ENCODE results near the gene AOX1.
"Not testable (repeated sequence)": the region's sequence is repeated elsewhere in the genome, so short reads cannot be mapped to it uniquely, and the experiment has no call there.

The AOX1 gene

GRCh38 chr2:200585730-200586643 lies at the start of gene AOX1:
AOX1 (plus strand) TSS chr2:200586014; CDS start chr2:200586109, 95 bp downstream.
- no peak for FAIRE-seq
- DNase-seq (ENCODE audit: low spot score) = no peak

GRCh38 chr2:200538139-200538538 lies 47.7 kb upstream of the AOX1 start:
- DNase-seq (ENCODE audit: low spot score) (no peak), FAIRE-seq (no peak)

DNA sequence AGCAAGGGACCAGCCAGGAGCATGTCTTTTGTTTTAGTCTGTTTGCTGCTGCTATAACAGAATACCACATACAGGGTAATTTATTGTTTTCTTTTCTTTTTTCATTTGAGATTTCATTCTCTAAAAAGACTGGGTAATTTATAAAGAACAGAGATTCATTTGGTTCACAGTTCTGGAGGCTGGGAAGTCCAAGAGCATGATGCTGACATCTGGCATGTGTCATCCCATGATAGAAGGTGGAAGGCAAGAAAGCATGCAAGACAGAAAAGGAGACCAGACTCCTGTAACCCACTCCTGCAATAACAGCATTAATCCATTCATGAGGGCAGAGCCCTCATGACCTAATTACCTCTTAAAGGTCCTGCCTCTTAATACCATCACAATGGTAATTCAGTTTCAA lies 45.0 kb upstream of the AOX1 start:
- DNase-seq (ENCODE audit: low spot score) (no peak), FAIRE-seq (no peak)

GRCh38 chr2:200566596-200566995 lies 19.2 kb upstream of the AOX1 start:
- FAIRE-seq; DNase-seq (ENCODE audit: low spot score): not testable (repeated sequence)

- DNase-seq (ENCODE audit: low spot score) = no peak
- FAIRE-seq = no peak
These were observed 17.9 kb upstream of the AOX1 start for GRCh38 chr2:200567932-200568331.

DNA sequence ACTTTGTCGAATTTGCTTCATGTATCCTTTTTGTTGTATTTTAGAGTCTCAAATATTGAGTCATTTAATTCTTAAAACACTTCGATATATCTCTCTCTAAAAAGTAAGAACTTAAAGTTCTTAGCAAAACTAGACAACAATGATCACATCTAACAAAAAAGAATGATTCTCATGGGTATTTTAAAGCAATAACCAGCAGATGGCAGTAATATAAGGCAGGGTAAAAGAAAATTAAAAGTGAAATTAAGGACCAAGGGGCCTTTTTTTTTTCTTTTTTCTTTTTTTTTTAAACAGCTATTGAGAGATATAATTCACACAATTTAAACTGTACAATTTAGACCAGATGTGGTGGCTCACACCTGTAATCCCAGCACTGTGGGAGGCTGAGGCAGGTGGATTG lies 9.9 kb upstream of the AOX1 start:
- DNase-seq (ENCODE audit: low spot score) (no peak), FAIRE-seq (peak; percentile 81)

DNA sequence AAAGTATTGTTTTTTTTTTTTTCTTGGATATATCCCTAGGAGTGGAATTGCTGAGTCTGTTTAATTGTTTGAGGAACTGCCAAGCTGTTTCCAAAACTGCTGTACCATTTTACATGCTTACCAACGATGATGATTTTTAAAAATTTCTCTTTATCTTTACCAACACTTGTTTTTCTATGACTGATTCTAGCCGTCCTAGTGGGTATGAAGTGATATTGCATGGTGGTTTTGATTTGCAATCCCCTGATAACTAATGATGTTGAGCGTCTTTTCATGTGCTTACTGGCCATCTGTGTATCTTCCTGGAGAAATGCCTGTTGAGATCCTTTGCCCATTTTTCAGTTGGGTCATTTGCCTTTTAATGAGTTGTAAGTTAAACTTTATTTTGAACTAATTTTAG lies 8.8 kb upstream of the AOX1 start:
- no peak for FAIRE-seq

DNA sequence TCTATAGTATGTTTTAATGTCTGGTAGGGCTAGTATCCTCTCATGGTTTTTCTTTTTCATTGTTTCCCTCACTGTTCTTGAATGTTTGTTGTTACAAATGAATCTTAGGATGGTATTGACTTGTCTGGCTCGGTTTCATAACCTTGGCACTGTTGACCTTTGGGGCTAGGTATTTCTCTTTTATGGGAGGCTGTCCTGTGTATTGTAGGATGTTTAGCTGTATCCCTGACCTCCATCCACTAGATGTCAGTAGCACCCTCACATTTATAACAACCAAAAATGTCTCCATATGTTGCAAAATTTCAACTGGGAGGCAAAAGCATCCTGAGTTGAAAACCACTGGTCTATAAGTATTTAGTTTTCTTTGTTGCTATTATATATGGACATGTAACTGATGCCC lies 7.0 kb upstream of the AOX1 start:
- FAIRE-seq = peak; percentile 49

More for the DNA sequence above, 8.8 kb upstream of the AOX1 start:
- DNase-seq (ENCODE audit: low spot score) = no peak

DNA sequence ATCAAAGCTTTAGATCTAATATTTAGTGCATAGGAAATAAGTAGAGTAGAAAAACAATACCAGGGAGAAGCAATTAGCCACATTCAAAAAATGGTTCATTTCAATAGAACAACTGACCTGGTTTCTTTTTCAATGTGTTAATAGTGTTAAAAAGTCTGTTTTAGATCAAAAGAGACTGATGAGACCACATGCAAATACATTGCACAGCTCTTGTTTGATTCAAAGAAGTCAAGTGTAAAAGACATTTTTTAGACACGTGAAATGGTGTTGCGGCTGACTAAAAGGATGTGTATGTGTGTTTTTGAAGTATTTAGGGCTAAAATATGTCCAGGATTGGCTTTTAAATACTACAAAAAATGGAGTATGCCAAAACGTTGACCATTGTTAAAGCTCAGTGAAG lies 1.2 kb upstream of the AOX1 start:
- DNase-seq (ENCODE audit: low spot score) (no peak), FAIRE-seq (no peak)

More for the DNA sequence above, 7.0 kb upstream of the AOX1 start:
- peak; percentile 38 for DNase-seq (ENCODE audit: low spot score)

- FAIRE-seq (no peak), DNase-seq (ENCODE audit: low spot score) (no peak)
These were observed 479 bp upstream of the AOX1 start for GRCh38 chr2:200585340-200585729.

- DNase-seq (ENCODE audit: low spot score) (no peak), FAIRE-seq (no peak)
These were observed 796 bp downstream of the AOX1 start for GRCh38 chr2:200586644-200586975.

GRCh38 chr2:200587007-200587616 lies 1.3 kb downstream of the AOX1 start:
- no peak for DNase-seq (ENCODE audit: low spot score)
- FAIRE-seq = no peak

DNA sequence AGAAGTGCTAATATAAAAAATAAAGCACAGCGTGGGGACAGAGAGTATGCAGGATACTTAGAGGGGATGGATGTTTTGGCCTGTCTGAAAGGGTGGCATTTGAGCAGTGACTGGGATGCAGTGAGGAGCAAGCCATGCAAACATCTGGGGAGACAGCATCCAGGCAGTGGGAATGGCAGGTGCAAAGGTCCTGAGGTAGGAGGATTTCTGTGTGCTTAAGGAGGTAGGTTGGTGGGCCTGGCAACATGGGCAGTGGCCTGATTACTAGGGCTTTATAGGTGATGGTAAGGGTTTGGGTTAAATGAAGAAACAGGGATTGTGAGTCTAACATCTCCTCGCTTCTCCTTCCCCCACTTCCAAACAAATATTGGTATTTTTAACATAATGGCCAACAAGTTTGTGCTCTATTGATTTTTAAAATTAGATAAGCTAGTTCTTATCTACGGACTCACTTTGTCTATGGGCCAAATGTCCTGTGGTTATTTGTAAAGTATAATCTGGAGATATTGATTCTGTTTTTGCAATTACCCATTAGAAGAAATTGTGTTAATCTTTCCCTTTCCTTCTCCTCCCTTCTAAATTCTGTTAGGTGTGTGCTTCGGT lies 2.4 kb downstream of the AOX1 start:
- FAIRE-seq = no peak
- no peak for DNase-seq (ENCODE audit: low spot score)

GRCh38 chr2:200590090-200590489 lies 4.3 kb downstream of the AOX1 start:
- no peak for DNase-seq (ENCODE audit: low spot score)
- FAIRE-seq = no peak

DNA sequence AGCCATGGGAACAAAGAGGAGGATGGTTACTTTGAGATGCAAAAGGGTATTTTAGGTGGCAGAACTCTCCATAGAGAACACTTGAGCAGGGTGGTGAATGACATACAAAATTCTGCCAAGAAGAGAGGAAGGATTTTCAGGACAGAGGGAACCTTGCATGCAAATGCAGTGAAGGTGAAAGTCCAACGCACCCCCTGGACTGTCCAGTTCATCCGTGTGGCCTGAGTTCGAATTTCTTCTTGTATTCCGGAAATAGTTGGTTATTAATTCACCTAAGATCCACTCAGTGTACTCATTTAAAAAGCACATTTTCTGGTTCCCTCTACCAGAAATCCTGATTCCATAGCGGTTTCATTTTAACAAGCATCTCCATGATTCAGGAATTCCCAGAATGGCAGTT lies 5.5 kb downstream of the AOX1 start:
- FAIRE-seq (no peak), DNase-seq (ENCODE audit: low spot score) (no peak)

GRCh38 chr2:200592406-200593075 lies 6.7 kb downstream of the AOX1 start:
- DNase-seq (ENCODE audit: low spot score) = no peak
- no peak for FAIRE-seq

- DNase-seq (ENCODE audit: low spot score) (no peak), FAIRE-seq (no peak)
These were observed 8.1 kb downstream of the AOX1 start for GRCh38 chr2:200593905-200594304.

DNA sequence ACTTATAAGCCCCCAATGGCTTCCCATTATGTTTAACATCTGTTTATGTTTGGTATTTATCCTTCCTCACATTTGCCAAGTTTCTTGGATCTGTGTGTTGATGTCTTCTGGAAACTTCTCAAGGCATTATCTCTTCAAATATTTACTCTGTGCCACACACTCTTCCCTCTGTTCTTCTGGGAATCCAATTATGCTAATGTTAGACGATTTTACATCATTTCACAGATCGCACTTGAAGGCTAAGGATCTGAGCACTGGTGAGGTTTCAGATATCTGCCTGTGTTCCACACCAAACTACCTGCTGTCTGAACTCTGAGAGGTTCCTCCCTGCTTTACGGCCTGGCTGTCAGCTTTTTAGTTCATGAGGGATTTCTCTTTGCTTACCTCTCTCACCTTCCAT lies 10.1 kb downstream of the AOX1 start:
- FAIRE-seq (no peak), DNase-seq (ENCODE audit: low spot score) (no peak)

- no peak for FAIRE-seq
- DNase-seq (ENCODE audit: low spot score) = no peak
These were observed 11.2 kb downstream of the AOX1 start for GRCh38 chr2:200596774-200597570.

- DNase-seq (ENCODE audit: low spot score) = no peak
- no peak for FAIRE-seq
These were observed 13.4 kb downstream of the AOX1 start for GRCh38 chr2:200599206-200599605.

DNA sequence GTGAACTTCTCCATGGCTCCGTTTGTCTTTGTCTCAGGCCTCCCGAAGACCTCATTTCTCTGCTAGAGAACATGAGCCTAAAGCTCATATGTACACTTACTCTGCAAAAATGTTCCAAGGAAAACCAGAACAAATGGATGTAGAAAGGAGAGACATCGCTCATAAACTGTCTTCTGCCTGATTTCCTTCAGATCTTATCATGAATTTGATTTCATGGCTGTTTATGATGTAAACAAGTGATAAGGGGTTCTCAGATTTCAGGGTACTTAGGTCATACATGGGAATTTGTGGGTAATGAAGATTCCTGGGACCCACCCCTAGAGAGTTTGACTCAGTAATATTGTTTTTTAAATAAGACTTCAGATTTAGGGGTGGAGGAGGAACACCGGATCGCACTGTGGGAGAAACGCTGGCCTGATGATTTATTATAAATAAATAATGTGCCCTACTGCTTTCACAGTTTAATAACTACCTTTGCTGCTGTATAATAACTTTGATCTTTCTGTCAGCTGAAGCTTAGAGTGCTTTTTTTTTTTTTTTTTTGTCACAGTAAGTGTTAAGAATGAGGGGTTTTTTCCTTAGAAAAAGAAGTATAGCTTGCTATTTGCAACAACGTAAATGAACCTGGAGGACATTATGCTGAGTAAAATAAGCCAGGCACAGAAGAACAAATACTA lies 14.9 kb downstream of the AOX1 start:
- FAIRE-seq = no peak

More for the DNA sequence above, 14.9 kb downstream of the AOX1 start:
- DNase-seq (ENCODE audit: low spot score) = no peak
